MCF 10A (cell line): ENCODE data around the gene MRPS35. TPM values are rescaled to one million over a fixed set of nuclear protein-coding genes. Genes with fewer than 3 reads are reported as not detected.
A peak's percentile ranks its signal among the peaks of the same experiment; 100 is the strongest.

Experiments used
- BruUV-seq: library from RNA; stranded (reverse); fragments of 400-500 nt; replicated peaks from 2 replicates; lab custom pipeline; 2021; lab: Mats Ljungman, UMichigan
- CTCF ChIA-PET: fragments of 300-600 bp; sonication (Branson Sonifier 250); formaldehyde crosslinking; extraction: SDS; loops from one replicate; lab custom pipeline; 2021; ENCODE audit warnings: antibody characterized with exemption, inconsistent platforms; lab: Yijun Ruan, JAX
- POLR2A ChIA-PET: fragments of 300-600, 350-650 bp; sonication (Branson Sonifier 250); formaldehyde crosslinking; extraction: SDS; loops from one replicate; lab custom pipeline; 2020; ENCODE audit warnings: antibody characterized with exemption, inconsistent platforms; lab: Yijun Ruan, JAX
- DNase-seq: peaks from one replicate; pipeline ENCODE4 v3.0.0-alpha.2; 2018; ENCODE audit not compliant: unreplicated experiment
- H3K27ac Mint-ChIP-seq: one replicate; pipeline ENCODE4 v1.8.0; 2022; ENCODE audit warnings: mild to moderate bottlenecking, low read depth, mixed read lengths; ENCODE audit not compliant: unreplicated experiment
- H3K27me3 Mint-ChIP-seq: one replicate; pipeline ENCODE4 v1.8.0; 2022; ENCODE audit warnings: mixed read lengths; ENCODE audit not compliant: insufficient read depth, unreplicated experiment
- H3K36me3 Mint-ChIP-seq: one replicate; pipeline ENCODE4 v1.8.0; 2022; ENCODE audit warnings: mild to moderate bottlenecking, moderate library complexity, mixed read lengths; ENCODE audit not compliant: insufficient read depth, unreplicated experiment
- H3K4me1 Mint-ChIP-seq: one replicate; pipeline ENCODE4 v1.8.0; 2022; ENCODE audit warnings: mixed read lengths; ENCODE audit not compliant: insufficient read depth, unreplicated experiment
- H3K4me3 Mint-ChIP-seq: one replicate; pipeline ENCODE4 v1.8.0; 2022; ENCODE audit warnings: mild to moderate bottlenecking, moderate library complexity, mixed read lengths; ENCODE audit not compliant: unreplicated experiment
- H3K9me3 Mint-ChIP-seq: one replicate; pipeline ENCODE4 v1.8.0; 2022; ENCODE audit warnings: mixed read lengths; ENCODE audit not compliant: unreplicated experiment
- CTCF ChIP-seq: fragments of 200-600 bp; IDR thresholded peaks from one replicate; pipeline ENCODE4 v1.8.0; 2022; ENCODE audit warnings: antibody characterized with exemption, mild to moderate bottlenecking; ENCODE audit not compliant: unreplicated experiment
- intact Hi-C: fragments of 100-400 bp; cut with micrococcal nuclease; formaldehyde crosslinking; loops from 2 replicates; pipeline ENCODE4 v1.14.1; 2022
- total RNA-seq: library from RNA; stranded (reverse); gene quantifications from 2 replicates; pipeline ENCODE4 v1.2.3, GENCODE V29; 2022

The MRPS35 gene
- total RNA-seq, 1 experiment from 2014 or later, result 69.0 TPM

GRCh38 chr12:27688671-27689070 lies 22.0 kb upstream of the MRPS35 start:
- Mint-ChIP-seq H3K36me3 (peaks cover 66% of the 10 kb centered on the region), H3K9me3 (no peaks in the 10 kb centered on the region), H3K27ac (no peak overlapping the region), H3K4me1 (no peaks in the 10 kb centered on the region), H3K27me3 (no peaks in the 10 kb centered on the region), H3K4me3 (no peak overlapping the region)
- no TSS peak for BruUV-seq
- POLR2A ChIA-PET, result interaction anchor here (1.2 kb wide), 1 partner anchor 9 kb away, joined by 13 read pairs; no protein-coding TSS in a partner anchor
- intact Hi-C loops, result no loop called here
- TF ChIP-seq CTCF, result no peak
- no peak for DNase-seq
- CTCF ChIA-PET, result interaction anchor here (0.6 to 2.5 kb wide), 4 partner anchors 9 to 270 kb away, joined by 3 to 18 read pairs (median 4); no protein-coding TSS in a partner anchor

GRCh38 chr12:27689558-27690180 lies 21.0 kb upstream of the MRPS35 start:
- H3K36me3 Mint-ChIP-seq, result peaks cover 71% of the 10 kb centered on the region
- no peaks in the 10 kb centered on the region for H3K27me3 Mint-ChIP-seq
- no peak overlapping the region for H3K4me3 Mint-ChIP-seq
- no peak for DNase-seq
- no TSS peak for BruUV-seq
- peak overlapping the region; percentile 55 for H3K27ac Mint-ChIP-seq
- no peaks in the 10 kb centered on the region for H3K4me1 Mint-ChIP-seq
- CTCF ChIA-PET, result interaction anchor here (0.6 to 2.5 kb wide), 4 partner anchors 14 to 158 kb away, joined by 3 to 18 read pairs (median 4); no protein-coding TSS in a partner anchor
- POLR2A ChIA-PET, result interaction anchor here (0.6 kb wide), 1 partner anchor 33 kb away, joined by 3 read pairs; no protein-coding TSS in a partner anchor
- H3K9me3 Mint-ChIP-seq, result no peaks in the 10 kb centered on the region
- intact Hi-C loops, result no loop called here
- TF ChIP-seq CTCF, result no peak

GRCh38 chr12:27693403-27693802 lies 17.2 kb upstream of the MRPS35 start:
- Mint-ChIP-seq H3K27ac (no peak overlapping the region), H3K4me1 (no peaks in the 10 kb centered on the region), H3K27me3 (no peaks in the 10 kb centered on the region), H3K36me3 (peaks cover 61% of the 10 kb centered on the region), H3K4me3 (no peak overlapping the region), H3K9me3 (no peaks in the 10 kb centered on the region)
- ChIA-PET POLR2A (no interaction called here), CTCF (no interaction called here)
- no peak for DNase-seq
- intact Hi-C loops, result no loop called here
- no TSS peak for BruUV-seq
- TF ChIP-seq CTCF, result no peak

GRCh38 chr12:27695556-27696292 lies 14.9 kb upstream of the MRPS35 start:
- no peak for TF ChIP-seq CTCF
- POLR2A ChIA-PET, result no interaction called here
- H3K4me1 Mint-ChIP-seq, result no peaks in the 10 kb centered on the region
- CTCF ChIA-PET, result interaction anchor here (1.3 kb wide), 1 partner anchor 12 kb away, joined by 4 read pairs; no protein-coding TSS in a partner anchor
- no peak overlapping the region for H3K27ac Mint-ChIP-seq
- DNase-seq, result no peak
- no TSS peak for BruUV-seq
- no peaks in the 10 kb centered on the region for H3K9me3 Mint-ChIP-seq
- no peaks in the 10 kb centered on the region for H3K27me3 Mint-ChIP-seq
- H3K4me3 Mint-ChIP-seq, result no peak overlapping the region
- H3K36me3 Mint-ChIP-seq, result peaks cover 40% of the 10 kb centered on the region
- intact Hi-C loops, result no loop called here
